GM20000 (cell line): Measurements from ENCODE around the gene CATSPERZ.

Experiments used
- DNase-seq: peaks from one replicate; pipeline ENCODE4 v3.0.0; 2012; ENCODE audit warnings: low spot score
- TF ChIP-seq, protein P1 (sequence below): IDR thresholded peaks from 2 replicates; pipeline ENCODE4 v1.5.1; 2012; ENCODE audit warnings: mild to moderate bottlenecking, control low read depth; ENCODE audit errors: extremely low read depth, missing control alignments

Gene CATSPERZ

DNA sequence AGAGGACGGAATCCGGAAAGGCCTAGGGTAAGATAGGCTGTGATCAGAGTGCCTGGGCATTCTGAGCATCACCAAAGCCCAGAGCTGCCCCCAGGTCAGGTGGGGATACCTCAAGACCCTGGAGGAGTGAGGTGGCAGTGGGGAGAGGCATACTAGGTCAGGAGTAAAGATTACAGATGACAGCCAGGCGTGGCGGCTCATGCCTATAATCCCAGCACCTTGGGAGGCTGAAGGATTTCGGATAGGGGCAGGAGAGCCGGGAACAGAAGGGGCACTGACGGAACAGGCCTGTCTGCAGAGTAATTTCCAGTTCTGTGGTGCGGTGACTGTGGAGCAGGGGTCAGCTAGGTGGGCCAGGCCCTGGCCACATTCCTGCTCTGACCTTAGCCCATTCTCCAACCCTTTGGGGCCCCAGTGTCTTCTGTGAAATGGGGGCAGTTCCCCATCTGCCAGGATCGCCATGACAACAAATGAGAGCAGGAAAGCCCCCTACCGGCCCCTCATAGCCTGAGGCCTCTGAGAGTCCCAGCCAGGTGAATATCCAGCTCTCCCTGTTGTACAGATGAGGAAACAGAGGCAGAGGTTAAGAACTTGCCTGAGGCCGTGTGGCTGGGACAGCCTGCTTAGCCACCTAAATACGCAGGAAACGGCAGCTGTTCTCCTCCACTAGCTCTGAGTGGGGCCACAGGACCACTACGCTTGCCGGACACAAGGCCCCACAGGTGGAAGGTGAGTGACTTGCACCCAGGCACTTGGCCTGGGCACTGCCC lies 24.9 kb upstream of the CATSPERZ start:
- TF ChIP-seq, protein P1, sequence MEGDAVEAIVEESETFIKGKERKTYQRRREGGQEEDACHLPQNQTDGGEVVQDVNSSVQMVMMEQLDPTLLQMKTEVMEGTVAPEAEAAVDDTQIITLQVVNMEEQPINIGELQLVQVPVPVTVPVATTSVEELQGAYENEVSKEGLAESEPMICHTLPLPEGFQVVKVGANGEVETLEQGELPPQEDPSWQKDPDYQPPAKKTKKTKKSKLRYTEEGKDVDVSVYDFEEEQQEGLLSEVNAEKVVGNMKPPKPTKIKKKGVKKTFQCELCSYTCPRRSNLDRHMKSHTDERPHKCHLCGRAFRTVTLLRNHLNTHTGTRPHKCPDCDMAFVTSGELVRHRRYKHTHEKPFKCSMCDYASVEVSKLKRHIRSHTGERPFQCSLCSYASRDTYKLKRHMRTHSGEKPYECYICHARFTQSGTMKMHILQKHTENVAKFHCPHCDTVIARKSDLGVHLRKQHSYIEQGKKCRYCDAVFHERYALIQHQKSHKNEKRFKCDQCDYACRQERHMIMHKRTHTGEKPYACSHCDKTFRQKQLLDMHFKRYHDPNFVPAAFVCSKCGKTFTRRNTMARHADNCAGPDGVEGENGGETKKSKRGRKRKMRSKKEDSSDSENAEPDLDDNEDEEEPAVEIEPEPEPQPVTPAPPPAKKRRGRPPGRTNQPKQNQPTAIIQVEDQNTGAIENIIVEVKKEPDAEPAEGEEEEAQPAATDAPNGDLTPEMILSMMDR: no peak
- no peak for DNase-seq

DNA sequence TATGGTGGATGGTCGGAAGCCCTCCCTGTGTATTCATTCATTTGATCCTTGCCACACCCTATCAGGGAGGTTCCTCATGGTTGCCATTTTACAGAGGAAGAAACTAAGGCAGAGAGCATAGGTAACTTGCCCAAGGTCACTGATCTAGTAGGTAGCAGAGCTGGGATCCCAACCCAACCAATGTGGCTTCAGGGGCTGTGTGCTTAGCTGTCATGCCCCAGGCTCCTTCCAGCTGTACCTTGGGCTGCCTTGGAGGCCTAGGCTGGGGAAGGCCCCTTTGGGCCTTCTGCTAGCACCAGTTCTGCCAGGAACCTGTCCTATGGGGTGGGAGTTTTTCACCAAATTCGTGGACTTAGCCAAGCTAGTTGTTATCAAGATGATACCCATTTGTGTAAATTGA lies 24.3 kb upstream of the CATSPERZ start:
- TF ChIP-seq, protein P1: no peak
- DNase-seq: no peak

DNA sequence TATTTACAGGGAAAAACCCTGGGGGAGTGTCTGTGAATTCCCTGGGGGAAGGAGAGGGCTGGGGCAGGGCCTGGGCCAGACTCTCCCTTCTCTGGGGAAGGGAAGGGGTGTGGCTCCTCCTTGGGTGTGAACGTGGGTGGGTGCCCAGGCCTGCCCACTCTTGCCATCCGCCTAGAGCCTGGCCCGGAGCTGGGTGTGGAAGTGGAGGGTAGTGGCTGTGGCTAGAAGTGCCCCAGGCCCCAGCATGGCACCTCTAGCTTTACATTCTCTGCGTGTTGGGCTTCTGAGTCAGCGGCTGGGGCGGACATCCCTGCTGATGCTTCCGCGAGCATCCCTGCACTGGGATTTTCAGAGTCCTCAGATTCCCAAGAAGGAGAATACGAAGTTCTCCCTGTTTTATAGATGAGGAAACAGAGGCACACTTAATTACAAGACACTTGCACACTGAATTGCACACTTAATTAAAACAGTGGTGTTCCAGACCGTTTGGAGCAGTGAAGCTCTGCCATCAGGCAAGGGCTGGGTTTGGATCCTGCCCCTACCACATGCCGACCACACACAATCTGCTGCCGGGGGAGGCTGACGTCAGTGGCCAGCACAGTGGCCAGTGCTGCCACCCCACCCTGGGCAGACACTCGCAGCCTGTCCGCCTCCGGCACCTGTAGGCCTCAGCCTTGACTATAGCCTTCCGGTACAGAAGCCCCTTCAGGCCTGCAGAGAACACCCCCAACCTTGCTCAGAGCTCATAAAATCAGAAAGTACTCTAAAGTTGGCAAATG lies 23.3 kb upstream of the CATSPERZ start:
- no peak for DNase-seq

DNA sequence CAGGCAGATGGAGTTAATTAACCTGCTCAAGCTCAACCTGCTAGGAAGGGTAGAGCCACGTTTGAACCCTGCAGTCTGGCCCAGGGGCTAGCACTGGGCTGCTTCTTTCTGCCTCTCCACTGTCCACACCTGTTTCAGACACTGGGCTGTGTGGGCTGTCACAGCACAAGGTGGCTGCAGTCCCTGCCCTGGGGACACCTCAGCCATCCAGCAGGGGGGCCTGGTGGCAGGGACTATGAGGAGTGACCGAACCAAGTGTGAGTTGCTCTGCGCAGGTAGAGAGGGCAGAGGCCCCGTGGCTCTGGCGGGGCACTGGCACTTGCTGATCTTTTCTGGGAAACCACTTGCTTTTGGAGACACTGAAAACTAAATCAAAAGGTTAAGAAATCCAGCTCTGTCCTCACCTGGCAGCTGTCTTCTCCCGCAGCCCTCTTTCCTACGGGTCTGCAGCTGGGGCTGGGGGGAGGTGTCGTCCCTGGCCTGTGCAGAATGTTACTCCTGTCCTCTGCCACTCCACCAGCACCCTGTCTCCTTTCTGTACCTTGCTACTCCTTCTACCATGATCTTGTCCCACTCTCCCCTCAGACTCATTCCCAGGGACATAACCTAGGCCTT lies 21.5 kb upstream of the CATSPERZ start:
- TF ChIP-seq, protein P1: no peak
- DNase-seq: no peak

More for the DNA sequence above, 23.3 kb upstream of the CATSPERZ start:
- TF ChIP-seq, protein P1: no peak

DNA sequence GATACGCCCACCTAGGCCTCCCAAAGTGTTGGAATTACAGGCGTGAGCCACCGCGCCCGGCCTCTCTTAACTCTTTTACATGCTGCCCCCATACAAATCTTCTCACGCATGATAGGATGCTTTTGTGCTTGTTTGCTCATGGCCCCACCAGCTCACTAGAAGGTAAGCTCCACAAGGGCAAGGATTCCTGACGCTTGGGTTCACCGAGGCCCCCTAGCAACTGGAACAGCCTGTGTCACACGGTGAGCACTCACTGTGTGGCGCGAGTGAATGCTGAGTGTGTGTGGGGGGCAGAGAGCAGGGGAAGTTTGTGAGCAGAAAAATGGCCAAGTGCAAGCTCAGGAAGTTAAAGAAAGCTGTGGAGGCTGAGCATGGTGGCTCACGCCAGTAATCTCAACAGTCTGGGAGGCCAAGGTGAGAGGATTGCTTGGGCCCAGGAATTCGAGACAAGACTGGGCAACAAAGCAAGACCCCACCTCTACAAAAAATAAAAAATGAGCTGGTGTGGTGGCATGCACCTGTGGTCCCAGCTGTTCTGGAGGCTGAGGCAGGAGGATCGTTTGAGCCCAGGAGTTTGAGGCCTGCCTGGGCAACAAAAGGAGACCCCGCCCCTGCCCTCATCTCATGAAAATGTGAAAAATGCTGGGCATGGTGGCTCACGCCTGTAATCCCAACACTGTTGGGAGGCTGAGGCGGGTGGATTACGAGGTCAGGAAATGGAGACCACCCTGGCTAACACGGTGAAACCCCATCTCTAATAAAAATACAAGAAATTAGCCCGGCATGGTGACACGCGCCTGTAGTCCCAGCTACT lies 18.0 kb upstream of the CATSPERZ start:
- TF ChIP-seq, protein P1: no peak
- DNase-seq: no peak

DNA sequence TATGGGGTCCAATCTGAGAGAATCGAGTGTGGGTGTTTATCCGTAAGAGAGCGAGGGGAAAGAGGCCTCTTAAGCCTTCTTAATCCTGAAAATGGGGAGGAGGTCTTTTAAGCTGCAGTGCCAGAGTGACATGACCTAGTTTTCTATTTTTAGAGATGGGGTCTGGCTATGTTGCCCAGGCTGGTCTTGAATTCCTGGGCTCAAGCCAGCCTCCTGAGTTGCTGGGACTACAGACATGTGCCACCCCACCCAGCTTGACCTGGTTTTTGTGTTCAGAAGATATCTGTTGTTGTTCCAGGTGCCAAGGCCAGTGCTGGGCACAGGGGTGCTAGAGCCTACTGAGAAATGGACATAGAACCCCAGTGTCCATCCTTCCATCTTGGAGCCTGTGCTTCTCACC lies 17.1 kb upstream of the CATSPERZ start:
- no peak for DNase-seq
- TF ChIP-seq, protein P1: no peak
